Measurements from ENCODE around the gene C19orf53.
A peak's percentile ranks its signal among the peaks of the same experiment; 100 is the strongest.

The C19orf53 gene

GRCh38 chr19:13763265-13763664, 11.0 kb upstream of the C19orf53 start:
- TF ChIP-seq, protein P1, sequence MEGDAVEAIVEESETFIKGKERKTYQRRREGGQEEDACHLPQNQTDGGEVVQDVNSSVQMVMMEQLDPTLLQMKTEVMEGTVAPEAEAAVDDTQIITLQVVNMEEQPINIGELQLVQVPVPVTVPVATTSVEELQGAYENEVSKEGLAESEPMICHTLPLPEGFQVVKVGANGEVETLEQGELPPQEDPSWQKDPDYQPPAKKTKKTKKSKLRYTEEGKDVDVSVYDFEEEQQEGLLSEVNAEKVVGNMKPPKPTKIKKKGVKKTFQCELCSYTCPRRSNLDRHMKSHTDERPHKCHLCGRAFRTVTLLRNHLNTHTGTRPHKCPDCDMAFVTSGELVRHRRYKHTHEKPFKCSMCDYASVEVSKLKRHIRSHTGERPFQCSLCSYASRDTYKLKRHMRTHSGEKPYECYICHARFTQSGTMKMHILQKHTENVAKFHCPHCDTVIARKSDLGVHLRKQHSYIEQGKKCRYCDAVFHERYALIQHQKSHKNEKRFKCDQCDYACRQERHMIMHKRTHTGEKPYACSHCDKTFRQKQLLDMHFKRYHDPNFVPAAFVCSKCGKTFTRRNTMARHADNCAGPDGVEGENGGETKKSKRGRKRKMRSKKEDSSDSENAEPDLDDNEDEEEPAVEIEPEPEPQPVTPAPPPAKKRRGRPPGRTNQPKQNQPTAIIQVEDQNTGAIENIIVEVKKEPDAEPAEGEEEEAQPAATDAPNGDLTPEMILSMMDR (IDR thresholded peaks at IDR 0.05; ENCODE audit: insufficient read depth, low read depth, low read length, missing control alignments) = no peak
- no peak for DNase-seq (ENCODE audit: low read depth)
- H3K4me3 ChIP-seq (ENCODE audit: low read length) = no peak overlapping the region

- H3K4me3 ChIP-seq (ENCODE audit: low read length) = peak within 1 kb of the TSS; percentile 75
- TF ChIP-seq, protein P1 (IDR thresholded peaks at IDR 0.05; ENCODE audit: insufficient read depth, low read depth, low read length, missing control alignments) = peak; percentile 12
- DNase-seq (ENCODE audit: low read depth) = peak; percentile 67
Observed at GRCh38 chr19:13764101-13764807, 10.0 kb upstream of the C19orf53 start, which contains the start of gene MRI1. MRI1 (plus strand) TSS chr19:13764522; CDS start chr19:13764589, 67 bp downstream.

GRCh38 chr19:13764821-13765394, 9.3 kb upstream of the C19orf53 start:
- TF ChIP-seq, protein P1 (IDR thresholded peaks at IDR 0.05; ENCODE audit: insufficient read depth, low read depth, low read length, missing control alignments) = no peak
- DNase-seq (ENCODE audit: low read depth) = no peak
- peak overlapping the region; percentile 75 for H3K4me3 ChIP-seq (ENCODE audit: low read length)

DNA sequence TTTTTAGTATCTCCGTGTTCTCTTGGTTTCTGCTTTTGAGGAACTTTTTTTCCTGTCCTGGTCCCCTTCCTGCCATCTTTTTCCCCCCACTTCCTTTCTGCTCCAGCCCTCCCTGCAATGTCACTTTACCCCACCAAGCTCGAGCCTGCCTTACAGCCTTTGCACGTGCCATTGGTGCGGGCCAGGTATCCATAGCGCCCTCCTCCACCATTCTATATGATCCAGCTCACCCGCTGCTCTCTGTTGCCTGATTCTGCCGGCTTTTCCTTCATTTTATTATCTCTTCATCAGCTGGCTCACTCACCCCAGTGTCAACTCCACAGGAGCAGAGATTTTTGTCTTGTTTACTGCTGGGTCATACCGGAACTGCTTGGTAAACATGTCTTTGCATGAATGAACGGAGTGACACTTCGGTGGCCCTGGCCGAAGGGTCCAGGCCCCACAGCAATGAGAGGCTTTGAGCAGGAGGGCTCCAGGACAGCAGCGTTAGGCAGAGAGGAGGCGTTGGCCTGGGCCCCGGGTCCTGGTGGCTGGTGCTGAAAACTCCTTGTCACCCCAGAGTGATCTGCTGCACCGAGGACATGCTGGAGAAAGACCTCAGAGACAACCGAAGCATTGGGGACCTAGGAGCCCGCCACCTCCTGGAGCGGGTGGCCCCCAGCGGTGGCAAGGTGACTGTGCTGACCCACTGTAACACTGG, 8.7 kb upstream of the C19orf53 start:
- peak overlapping the region; percentile 75 for H3K4me3 ChIP-seq (ENCODE audit: low read length)
- TF ChIP-seq, protein P1 (IDR thresholded peaks at IDR 0.05; ENCODE audit: insufficient read depth, low read depth, low read length, missing control alignments) = no peak

GRCh38 chr19:13766095-13766481, 8.2 kb upstream of the C19orf53 start:
- TF ChIP-seq, protein P1 (IDR thresholded peaks at IDR 0.05; ENCODE audit: insufficient read depth, low read depth, low read length, missing control alignments) = no peak
- no peak overlapping the region for H3K4me3 ChIP-seq (ENCODE audit: low read length)
- DNase-seq (ENCODE audit: low read depth) = no peak

More for the DNA sequence above, 8.7 kb upstream of the C19orf53 start:
- no peak for DNase-seq (ENCODE audit: low read depth)

DNA sequence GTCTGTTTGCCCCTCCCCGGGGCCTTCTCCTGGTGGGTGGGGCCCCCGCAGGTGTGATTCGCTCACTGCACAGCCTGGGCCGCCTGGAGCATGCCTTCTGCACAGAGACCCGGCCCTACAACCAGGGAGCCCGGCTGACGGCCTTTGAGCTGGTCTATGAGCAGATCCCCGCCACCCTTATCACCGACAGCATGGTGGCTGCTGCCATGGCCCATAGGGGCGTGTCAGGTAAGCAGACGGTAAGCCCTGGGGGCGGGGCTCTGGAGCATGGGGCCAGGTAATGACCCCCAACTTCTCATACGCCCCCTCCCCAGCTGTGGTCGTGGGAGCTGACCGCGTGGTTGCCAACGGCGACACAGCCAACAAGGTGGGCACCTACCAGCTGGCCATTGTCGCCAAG, 5.7 kb upstream of the C19orf53 start:
- H3K4me3 ChIP-seq (ENCODE audit: low read length) = no peak overlapping the region
- no peak for DNase-seq (ENCODE audit: low read depth)
- TF ChIP-seq, protein P1 (IDR thresholded peaks at IDR 0.05; ENCODE audit: insufficient read depth, low read depth, low read length, missing control alignments) = no peak
